Fibroblast of peridontal ligament (primary cell): Measurements from ENCODE around the gene SLC22A15.
A peak's percentile ranks its signal among the peaks of the same experiment; 100 is the strongest.
"Not testable (repeated sequence)": the region's sequence is repeated elsewhere in the genome, so short reads cannot be mapped to it uniquely, and the experiment has no call there.

Experiments used
- DNase-seq: peaks from one replicate; pipeline ENCODE4 v3.0.0-alpha.2; 2010; ENCODE audit errors: extremely low read depth

The SLC22A15 gene

DNA sequence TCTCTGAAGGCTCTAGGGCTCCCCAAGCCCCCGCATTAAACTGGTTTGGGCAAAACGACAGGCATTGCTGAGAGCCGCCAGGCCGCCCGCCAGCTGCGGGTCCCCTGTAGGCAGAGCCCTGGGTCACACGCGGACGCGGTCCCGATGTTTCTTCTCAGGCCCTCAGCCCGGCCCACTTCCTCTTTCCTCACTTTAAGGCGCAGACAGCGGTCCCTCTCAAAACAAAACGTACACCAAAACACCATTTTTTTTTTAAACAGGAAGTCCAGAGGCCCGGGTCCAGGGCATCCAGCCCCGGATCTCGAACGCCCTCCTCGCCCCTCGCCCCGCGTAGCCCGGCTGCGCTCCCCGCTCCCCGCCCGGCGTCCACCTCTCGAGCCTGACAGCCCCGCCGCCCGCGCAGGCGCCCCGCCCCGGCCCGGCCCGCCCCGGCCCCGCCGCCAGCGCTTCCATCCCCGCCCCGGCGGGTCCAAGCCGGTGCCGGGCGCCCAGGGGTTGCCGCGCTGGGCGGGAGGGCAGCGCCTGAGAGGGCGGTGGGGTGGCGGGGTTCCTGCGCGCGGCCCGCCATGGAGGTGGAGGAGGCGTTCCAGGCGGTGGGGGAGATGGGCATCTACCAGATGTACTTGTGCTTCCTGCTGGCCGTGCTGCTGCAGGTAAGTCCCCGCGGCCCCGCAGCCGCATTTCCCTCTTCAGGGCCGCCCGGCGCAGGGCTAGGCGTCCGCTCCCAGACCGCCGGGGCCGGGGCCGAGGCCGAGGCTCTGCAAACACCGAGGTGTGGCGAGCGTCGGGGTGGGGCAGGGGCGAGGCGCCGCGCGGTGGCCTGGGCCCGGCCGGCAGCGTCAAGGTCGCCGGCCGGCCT, at the start of gene SLC22A15:
Gene SLC22A15, plus strand, starts transcription at position 452 of the 859 bp plus-strand sequence. Its CDS starts 115 bp downstream, at position 567.
- DNase-seq, result peak; percentile 53

DNA sequence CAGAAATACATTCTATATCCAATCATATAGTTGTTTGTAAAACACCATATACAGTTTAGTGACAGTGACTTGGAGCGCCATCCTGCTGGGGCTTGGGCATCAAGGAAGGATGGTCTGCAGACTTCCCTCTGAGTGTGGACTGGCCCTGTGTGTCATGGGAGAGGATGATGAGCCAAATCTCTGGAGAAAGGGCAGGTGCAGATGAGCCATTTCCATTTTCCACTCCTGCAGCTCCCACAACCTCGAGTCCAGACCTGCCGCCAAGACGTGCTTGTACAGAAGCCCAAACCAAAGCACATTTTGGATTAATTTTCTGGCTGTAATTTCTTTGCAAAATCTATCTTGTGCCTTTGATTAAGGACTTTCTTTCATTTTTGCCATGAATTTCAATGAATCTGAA, 48.3 kb upstream of the SLC22A15 start:
- no peak for DNase-seq

DNA sequence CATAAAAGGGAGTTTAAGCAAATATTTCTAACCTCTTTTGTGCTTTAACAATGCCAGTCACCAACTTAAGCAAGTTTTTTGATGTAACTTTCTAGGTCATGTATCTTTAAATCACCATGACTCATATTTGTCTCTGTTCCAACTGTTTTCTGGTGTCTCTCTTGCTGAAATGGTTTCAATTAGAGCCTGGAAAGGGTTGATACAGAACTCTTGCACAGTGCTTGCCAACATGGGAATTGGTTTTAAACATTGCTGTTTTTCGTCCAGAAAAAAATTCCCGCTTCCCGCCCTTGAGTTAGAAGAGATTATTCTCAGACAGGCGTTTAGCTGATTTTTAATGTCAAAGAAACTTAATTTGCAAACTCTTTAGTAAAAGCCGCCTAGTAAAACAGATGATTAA, 46.4 kb upstream of the SLC22A15 start:
- peak; percentile 99 for DNase-seq

DNA sequence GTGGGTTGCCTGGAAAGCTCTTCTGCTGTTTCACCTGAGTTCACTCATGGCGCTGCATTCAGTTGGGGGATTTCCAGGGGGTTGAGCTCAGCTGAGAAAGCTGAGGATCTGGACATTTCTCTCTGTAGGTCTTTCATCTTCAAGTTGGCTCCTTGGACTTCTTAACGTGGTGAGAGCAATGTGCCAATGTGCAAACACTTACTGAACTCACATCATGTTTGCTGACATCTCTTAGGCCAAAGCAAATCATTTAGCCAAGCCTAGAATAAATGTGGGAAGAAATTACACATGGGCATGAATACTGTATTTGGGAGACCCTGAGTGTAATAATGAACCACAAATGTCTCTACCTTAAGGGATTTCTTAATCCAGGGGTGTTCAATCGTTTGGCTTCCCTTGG, 42.7 kb upstream of the SLC22A15 start:
- DNase-seq, result no peak

DNA sequence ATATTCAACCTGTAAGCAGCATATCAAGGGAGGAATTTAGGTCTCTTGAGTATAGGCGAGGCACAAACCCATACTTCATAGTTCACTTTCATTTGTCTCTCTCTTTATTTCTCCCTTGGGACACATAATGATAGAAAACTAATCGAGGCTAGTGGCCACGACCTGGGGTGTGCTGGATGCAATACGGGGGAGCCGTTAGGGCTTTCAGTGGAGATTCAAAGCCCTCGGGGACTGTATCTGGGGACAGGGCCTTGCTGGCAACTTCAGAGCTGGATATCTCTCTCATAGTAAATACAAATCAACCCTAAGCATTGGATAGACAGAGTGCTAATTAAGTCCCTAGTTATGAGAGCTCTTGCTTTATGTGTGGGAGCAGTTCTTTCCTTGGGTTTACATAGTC, 36.9 kb upstream of the SLC22A15 start:
- no peak for DNase-seq

DNA sequence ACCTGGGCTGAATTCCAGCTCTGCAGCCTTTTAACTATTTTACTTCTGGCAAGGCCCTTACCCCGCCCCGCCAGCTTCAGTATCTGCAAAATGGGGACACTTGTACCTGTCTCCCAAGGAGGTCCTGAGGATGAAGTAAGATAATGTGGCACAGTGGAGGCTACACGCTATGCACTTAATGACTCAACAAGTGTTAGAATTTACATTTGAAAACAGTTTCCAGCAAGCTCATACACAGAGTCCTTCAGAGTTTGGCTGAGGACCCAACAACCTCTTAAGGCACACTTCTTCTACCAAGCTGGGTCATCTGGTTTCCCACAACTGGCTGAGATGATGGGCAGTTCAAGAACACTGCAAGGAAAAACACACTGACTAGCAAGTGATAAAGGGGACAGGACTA, 30.2 kb upstream of the SLC22A15 start:
- DNase-seq, result no peak

DNA sequence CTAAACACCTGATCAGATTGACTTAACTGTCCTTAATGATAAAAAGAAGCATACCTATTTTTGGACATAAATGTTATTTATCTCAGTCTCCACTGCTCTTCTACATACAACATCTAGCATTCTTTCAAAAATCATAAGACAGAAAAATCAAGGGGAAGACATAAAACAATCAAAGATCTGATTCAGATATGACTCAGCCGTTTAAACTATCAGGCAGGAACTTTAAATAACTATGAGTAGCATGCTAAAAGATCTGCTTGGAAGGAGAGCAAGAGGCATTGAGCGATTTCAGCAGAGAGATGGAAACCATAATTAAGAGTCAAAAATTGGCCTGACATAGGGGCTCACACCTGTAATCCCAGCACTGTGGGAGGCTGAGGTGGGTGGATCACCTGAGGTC, 27.2 kb upstream of the SLC22A15 start:
- DNase-seq, result peak; percentile 61

DNA sequence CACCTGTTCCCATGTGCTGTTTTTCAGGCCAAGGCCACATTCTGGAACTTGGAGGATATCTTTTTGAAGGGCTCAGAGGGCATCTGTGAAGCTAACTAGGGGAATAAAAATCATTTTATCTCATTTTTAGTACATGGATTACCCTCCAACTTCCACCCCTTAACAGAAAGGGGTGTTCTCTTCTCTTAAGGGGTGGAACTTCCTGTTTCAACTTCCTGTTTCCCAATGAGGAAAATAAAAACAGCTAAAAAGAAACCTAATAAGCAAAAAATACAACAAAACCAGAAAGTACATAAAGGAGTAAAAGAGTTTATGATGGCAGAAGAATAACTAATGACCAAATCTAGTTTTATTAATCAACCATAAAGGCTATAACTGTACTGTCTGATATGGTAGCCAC, 24.8 kb upstream of the SLC22A15 start:
- DNase-seq, result no peak

DNA sequence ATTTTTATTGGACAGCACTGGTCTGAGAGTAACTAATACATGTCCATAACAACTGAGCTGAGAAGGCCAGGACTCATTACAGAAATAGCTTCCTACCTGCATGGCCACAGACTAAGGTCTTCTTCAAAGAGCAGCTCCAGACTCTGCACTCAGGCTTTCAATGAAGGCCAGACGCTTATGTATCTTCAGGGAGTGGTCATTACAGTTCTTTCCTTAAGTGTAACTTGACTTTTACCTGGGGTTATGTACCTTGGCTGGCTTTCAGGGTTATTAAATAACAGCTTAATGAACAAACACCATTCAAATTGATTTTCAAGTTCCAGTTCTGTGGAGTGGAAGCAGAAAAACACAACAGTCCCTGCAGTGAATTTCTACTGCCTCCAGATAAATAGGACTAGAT, 23.8 kb upstream of the SLC22A15 start:
- no peak for DNase-seq

DNA sequence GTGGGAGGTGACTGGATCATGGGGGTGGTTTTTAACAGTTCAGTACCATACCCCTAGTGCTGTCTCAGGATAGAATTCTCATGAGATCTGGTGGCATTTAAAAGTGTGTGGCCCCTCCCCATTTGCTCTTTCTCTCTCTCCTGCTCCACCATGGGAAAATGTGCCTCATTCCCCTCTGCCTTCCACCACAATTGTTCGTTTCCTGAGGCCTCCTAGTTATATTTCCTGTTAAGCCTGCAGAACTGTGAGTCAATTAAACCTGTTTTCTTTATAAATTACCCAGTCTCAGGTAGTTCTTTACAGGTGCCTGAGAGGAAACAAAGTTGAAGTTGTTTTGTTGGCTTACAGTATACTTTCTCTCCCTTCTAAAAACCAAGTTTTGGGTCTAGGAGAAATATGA, 23.1 kb upstream of the SLC22A15 start:
- DNase-seq, result no peak

DNA sequence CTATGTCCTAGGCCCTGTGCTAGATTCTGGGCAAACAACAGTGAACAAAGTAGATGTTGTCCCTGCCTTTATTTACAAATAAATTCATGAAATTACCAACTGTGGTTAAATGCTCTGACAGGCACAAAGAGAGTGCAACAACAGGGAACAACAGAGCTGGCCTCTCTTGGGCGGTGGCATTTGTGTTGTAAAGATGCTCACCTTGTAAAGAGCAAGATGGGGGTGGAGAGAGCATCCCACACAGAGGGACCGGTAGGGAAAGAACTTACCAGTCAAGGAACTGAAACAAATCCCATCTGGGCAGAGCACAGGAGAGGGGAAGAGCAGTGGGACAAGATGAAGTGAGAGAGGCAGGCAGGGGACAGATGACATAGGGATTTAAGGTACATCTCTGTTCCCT, 21.6 kb upstream of the SLC22A15 start:
- DNase-seq, result no peak

DNA sequence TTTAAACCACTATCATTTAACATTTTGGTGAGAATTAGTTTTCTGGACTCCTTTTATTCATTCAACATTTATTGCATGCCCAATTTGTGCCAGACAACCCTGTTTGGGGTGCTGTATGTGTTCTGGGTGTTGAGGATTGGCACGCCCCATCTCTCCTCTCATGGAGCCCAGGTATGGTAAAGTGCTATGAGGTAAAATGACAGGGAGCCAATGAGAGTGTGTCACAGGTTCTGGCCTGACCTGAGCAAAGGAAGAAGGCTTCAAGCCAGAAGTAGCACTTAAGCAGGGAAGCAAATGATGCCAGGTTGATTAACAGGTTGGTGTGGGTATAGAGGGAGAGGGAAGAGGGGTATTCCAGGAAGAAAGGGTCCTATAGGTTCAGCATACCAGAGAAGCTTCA, 21.1 kb upstream of the SLC22A15 start:
- DNase-seq, result no peak

DNA sequence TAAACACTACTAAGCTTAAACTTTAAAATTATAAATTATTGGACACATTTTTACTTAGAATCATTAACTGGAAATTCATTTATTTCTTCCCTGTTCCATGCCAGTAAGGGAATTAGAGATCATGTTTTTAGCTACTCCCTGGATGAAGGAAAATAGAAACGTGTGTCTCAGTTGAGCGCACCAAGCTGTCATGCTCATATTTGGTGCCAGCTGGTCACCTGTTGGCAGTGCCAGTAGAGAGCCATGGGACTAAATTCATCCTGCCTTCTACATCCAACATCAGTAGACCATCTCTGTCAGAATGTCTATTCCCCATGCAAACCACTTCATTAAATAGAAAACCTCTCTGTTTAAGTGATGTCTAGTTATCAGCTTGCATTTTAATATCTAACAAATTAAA, 17.4 kb upstream of the SLC22A15 start:
- no peak for DNase-seq

DNA sequence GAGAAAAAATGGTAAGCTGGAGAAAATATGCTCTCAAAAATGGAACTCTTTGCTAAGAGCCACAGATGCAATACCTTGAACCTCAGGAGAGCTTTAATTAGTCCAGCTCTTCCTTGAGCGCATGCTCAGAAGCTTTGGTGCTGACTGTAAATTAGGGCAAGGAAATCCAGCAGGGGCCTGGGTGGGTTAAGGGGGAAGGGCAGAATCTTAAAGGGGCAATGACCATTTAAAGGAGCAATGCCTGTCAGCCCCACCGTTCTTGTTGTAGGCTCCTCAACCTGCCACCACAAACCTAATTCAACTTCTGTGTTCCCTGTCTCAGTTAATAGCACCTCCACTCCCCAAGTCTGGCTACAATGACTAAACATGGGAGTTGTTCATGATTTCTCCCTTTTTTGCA, 6.8 kb upstream of the SLC22A15 start:
- no peak for DNase-seq

DNA sequence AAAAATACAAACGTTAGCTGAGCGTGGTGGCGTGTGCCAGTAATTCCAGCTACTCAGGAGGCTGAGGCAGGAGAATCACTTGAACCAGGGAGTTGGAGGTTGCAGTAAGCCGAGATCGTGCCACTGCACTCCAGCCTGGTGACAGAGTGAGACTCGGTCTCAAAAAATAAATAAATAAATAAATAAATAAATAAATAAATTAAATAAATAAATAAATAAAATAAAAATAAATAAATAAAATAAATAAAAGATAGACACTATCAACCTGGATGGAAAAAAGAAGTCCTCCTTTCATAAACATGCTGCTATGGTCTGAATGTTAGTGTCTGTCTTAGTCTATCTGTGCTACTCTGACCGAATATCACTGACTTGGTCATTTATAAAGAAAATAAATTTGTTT, 4.5 kb upstream of the SLC22A15 start:
- not testable (repeated sequence) for DNase-seq

DNA sequence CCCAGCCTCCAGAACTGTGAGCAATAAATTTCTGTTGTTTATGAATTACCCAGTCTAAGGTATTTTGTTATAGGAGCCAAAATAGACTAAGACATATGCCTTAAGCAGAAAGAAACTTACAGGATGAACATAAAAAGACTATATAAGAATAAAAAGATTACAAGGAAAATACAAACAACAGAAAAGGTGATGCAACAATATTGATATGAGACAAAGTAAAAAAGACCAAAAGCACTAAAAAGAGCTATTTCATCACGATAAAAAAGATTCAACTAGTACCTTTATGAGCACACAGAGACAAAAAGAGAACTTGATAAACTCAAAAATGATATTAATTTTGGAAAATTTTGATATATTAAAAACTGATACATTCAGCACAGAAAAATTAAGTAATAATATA, 3.2 kb upstream of the SLC22A15 start:
- no peak for DNase-seq

DNA sequence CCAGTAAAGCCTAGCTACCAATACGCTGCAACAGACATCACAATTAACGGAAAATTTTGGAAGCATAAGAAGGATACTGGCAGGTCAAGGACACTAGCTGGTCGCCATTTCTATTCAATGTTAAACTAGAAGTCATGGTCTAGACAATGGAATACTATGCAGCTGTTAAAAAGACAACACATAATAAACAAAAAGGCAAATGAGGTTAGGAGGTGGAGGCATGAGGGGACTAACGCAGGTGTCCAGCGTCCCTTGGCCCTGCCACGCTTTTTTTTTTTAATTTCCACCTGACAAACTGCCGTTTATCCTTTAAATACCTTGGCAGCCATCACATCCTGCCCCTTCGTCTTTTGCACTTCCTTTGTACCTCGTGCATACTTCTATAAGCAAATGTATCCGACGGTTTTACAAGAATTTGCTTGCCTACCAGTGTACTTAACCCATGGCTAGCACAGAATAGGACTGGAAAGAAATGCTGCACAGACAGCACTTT, 698 bp upstream of the SLC22A15 start:
- DNase-seq, result no peak

DNA sequence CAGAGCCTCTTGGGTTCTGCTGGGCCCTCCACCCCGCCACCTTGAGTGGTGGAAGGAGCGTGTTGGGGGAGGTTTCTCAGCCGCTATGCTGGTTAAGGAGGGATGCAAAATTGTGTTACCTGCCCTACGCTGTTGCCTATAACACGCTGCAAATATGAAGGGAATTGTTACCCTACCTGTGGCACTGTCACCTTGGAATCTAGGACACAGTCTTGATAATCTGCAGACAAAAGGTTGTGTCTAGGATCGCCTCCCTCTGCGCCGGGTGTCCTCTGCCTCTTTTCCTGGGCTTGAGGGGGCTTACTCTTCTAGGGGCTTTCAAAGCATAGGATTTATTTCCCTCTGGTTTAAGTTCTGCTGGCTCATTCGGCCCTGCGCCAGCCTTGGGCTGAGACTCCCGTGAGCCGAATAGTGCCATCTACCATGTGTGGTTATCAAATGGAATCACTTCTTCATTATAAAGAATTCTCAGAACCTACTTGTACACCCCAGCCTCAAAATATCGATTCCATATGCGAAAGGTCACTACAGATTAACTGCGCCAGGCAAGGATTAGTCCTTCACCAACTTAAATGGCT, 697 bp downstream of the SLC22A15 start:
- peak; percentile 11 for DNase-seq

DNA sequence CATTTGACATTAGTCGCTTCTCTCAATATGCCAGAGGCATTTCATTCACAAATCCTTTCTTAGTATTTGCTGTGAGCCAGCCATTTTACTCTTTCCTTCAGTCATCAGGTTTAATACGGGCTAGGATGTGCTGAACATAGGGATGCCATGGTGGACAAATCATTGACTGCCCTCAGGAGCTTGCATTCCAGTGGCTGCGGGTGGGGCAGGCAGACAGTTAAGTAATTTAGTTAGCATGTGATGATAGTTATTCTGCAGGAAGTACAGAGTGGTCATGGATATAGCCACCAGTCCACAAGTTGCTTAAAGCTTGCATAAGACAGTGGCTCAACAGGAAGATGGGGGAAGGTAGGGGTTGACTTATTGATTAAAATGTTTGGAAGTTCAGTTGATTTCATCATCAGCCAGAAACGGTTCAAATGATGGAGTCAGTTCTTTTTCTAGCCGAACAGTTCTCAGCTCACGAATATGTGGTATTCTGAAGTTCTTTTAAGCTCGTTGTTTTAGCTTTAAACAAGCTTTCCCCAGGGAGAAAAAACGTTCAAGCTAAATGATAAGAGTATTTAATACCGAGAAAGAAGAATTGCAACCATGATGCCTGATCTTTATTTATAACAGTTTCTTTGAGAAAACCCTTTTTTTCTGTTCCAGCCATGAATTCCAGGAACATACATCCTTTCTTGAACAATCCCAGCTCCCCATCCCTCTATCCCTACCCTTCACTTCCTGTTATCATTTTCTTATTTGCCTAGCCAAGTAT, 1.4 kb downstream of the SLC22A15 start:
- DNase-seq, result peak; percentile 89

DNA sequence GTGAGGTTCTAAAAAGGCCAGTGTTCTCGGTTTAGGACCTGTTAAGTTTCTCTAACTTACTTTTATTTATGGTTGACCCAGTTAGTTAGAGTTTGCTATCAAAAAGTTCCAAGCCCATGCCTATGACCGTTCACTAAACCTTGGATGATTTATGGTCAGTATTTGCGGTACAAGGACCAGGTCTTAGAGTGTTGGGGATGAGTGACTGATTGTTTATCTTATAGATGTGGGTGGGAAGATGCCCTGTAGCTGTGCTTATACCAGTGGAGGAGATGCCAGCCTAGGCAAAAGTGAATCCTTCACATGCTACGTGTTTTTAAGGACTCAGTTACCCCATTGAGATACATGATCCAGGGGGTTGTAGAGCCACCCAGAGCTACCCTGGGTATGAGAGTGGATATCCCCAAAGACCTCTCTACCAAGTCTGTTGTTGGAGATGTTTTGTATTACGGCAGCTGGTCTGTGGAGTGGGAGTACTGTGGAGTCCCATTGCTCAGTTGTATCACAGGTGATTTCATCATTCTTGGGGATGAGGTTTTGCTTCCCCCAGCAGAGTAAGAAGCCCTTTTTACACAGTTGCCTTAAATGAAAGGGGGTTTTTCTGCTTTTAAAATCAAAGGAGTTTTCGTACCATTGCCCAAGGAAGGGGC, 2.1 kb downstream of the SLC22A15 start:
- DNase-seq, result no peak

DNA sequence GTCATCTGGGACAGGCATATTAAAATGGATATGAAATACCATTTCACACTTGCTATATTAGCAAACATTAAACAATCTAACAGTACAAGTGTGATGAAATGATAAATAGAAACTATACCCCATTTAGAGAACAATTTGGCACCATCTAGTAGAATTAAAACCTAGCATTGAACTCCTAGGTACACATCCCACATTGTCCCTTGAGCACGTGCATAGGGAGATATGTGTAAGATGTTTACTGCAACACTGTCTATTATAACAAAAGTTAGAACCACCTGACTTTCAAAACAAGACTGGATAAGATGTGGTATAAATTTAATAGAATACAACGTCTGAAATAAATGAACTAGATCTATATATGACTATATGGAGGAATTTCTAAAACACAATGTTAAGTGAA, 3.8 kb downstream of the SLC22A15 start:
- no peak for DNase-seq
